Hepatocyte (in vitro differentiated cells): Measurements from ENCODE around the gene TMEM238L.

Source experiments
- CTCF ChIP-seq: fragments of 200-600 bp; sonication (generic); IDR thresholded peaks from 2 replicates; pipeline ENCODE4 v1.5.1; 2016; ENCODE audit warnings: antibody characterized with exemption, mild to moderate bottlenecking; ENCODE audit not compliant: poor library complexity
- EZH2 ChIP-seq: fragments of 200-600 bp; sonication (generic); IDR thresholded peaks from 2 replicates; pipeline ENCODE4 v1.6.1; 2016; ENCODE audit warnings: antibody characterized with exemption, mild to moderate bottlenecking, borderline replicate concordance

- TF ChIP-seq EZH2 (no peak), CTCF (no peak)
These were observed 11.7 kb downstream of the TMEM238L start for GRCh38 chr17:10792151-10792550.
